Neural progenitor cell (in vitro differentiated cells): ENCODE results near the gene PRKAA1. TPM values are rescaled to one million over a fixed set of nuclear protein-coding genes. Genes with fewer than 3 reads are reported as not detected.

ENCODE experiments used
- DNase-seq: peaks from one replicate; pipeline ENCODE4 v3.0.0-alpha.2; 2016; ENCODE audit warnings: low spot score
- H2AFZ ChIP-seq: fragments of 200-600 bp; sonication (generic); replicated peaks from 2 replicates; pipeline ENCODE4 v1.6.1; 2016; ENCODE audit warnings: antibody characterized with exemption
- H3F3A ChIP-seq: fragments of 200-600 bp; sonication (generic); 2 replicates; pipeline ENCODE4 v1.6.1; 2016; ENCODE audit warnings: antibody characterized with exemption, low read depth
- H3K27ac ChIP-seq: fragments of 200-600 bp; sonication (generic); 2 replicates; pipeline ENCODE4 v1.5.1; 2016; ENCODE audit warnings: mild to moderate bottlenecking
- H3K27me3 ChIP-seq: fragments of 200-600 bp; sonication (generic); 2 replicates; pipeline ENCODE4 v1.6.1; 2016; ENCODE audit warnings: mild to moderate bottlenecking, moderate library complexity
- H3K36me3 ChIP-seq: fragments of 200-600 bp; sonication (generic); 2 replicates; pipeline ENCODE4 v1.5.1; 2016
- H3K4me1 ChIP-seq: fragments of 200-600 bp; sonication (generic); 2 replicates; pipeline ENCODE4 v1.6.1; 2016; ENCODE audit warnings: mixed run types
- H3K4me2 ChIP-seq: fragments of 200-600 bp; sonication (generic); 2 replicates; pipeline ENCODE4 v1.6.1; 2016
- H3K4me3 ChIP-seq: fragments of 200-600 bp; sonication (generic); 2 replicates; pipeline ENCODE4 v1.5.1; 2016
- H3K79me2 ChIP-seq: fragments of 200-600 bp; sonication (generic); 2 replicates; pipeline ENCODE4 v1.6.1; 2016; ENCODE audit warnings: low read depth
- H3K9ac ChIP-seq: fragments of 200-600 bp; sonication (generic); 2 replicates; pipeline ENCODE4 v1.6.1; 2016
- H3K9me3 ChIP-seq: fragments of 200-600 bp; sonication (generic); 2 replicates; pipeline ENCODE4 v1.5.1; 2016; ENCODE audit warnings: low read depth
- H4K20me1 ChIP-seq: fragments of 200-600 bp; sonication (generic); 2 replicates; pipeline ENCODE4 v1.6.1; 2016; ENCODE audit warnings: low read depth
- H3K27ac Mint-ChIP-seq: 3 replicates; pipeline ENCODE4 v1.8.0; 2021; ENCODE audit warnings: mixed read lengths
- H3K27me3 Mint-ChIP-seq: 2 replicates; pipeline ENCODE4 v1.8.0; 2022; ENCODE audit warnings: low read depth, mild to moderate bottlenecking, inconsistent platforms, moderate library complexity, mixed read lengths; ENCODE audit not compliant: insufficient read depth
- H3K36me3 Mint-ChIP-seq: 3 replicates; pipeline ENCODE4 v1.8.0; 2021; ENCODE audit warnings: mixed read lengths
- H3K4me1 Mint-ChIP-seq: 3 replicates; pipeline ENCODE4 v1.8.0; 2021; ENCODE audit warnings: mixed read lengths
- H3K4me3 Mint-ChIP-seq: 3 replicates; pipeline ENCODE4 v1.8.0; 2021; ENCODE audit warnings: mild to moderate bottlenecking, moderate library complexity, mixed read lengths
- H3K9me3 Mint-ChIP-seq: 3 replicates; pipeline ENCODE4 v1.8.0; 2020; ENCODE audit warnings: mixed read lengths
- EZH2 ChIP-seq: fragments of 200-600 bp; sonication (generic); IDR thresholded peaks from 2 replicates; pipeline ENCODE4 v1.6.1; 2017; ENCODE audit warnings: antibody characterized with exemption, mild to moderate bottlenecking, moderate library complexity
- EZH2phosphoT487 ChIP-seq: fragments of 200-600 bp; sonication (generic); IDR thresholded peaks from 2 replicates; pipeline ENCODE4 v1.6.1; 2017; ENCODE audit warnings: antibody characterized with exemption
- total RNA-seq: library from RNA; depleted of rRNA; stranded (reverse); fragments of >200 nt; gene quantifications from 2 replicates; pipeline ENCODE4 v1.2.3, GENCODE V29; 2015; ENCODE audit warnings: low replicate concordance
- TF ChIP-seq, protein P1 (sequence below): fragments of 200-600 bp; sonication (generic); IDR thresholded peaks from 2 replicates; pipeline ENCODE4 v1.5.1; 2017; ENCODE audit warnings: antibody characterized with exemption, mild to moderate bottlenecking

PRKAA1 gene
- total RNA-seq, 1 donor from 2014 or later = 58.5 TPM

DNA sequence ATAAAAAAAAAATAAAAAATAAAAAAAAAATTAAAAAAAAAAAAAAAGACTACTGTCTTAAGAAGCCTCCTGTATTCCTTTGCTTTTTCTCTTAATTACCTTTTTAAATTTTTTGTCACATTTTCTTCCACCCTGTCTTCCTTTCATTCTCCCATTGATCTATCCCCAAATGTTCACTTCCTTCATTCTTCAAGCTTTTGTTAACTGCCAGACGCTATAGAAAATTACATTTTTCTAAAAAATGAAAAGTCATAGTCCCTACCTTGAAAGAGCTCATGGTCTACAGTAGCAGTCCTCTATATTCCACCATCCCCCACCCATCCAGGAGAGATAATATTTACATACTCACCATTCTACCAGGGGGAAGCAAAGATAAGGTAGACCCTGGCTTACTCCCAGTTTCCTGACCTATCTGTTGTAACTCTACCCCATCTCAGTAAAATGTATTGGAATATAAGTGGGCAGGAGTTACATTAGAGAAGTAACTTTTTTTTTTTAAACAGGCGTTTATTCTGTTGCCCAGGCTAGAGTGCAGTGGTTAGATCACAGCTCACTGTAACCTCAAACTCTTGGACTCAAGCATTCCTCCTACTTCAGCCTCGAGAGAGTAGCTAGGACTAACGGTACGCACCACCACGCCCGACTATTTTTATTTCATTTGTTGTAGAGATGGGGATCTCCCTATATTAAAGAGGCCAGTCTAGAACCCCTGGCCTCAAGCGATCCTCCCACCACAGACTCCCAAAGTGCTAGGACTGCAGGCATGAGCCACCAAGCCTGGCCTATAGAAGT lies 3.8 kb upstream of the PRKAA1 start:
- H3K9me3 Mint-ChIP-seq = no peaks in the 10 kb centered on the region
- no peak overlapping the region for H2AFZ ChIP-seq
- H3K36me3 ChIP-seq = no peaks in the 10 kb centered on the region
- peak overlapping the region; percentile 20 for H3K4me2 ChIP-seq
- H3K27ac ChIP-seq = no peak overlapping the region
- H3K9me3 ChIP-seq = no peaks in the 10 kb centered on the region
- peaks cover 4% of the 10 kb centered on the region for H4K20me1 ChIP-seq
- H3K27ac Mint-ChIP-seq = no peak overlapping the region
- H3K79me2 ChIP-seq = peaks cover 7% of the 10 kb centered on the region
- H3K4me1 Mint-ChIP-seq = peaks cover 14% of the 10 kb centered on the region
- no peak overlapping the region for H3K4me3 ChIP-seq
- TF ChIP-seq EZH2 (no peak), EZH2phosphoT487 (no peak)
- TF ChIP-seq, protein P1, sequence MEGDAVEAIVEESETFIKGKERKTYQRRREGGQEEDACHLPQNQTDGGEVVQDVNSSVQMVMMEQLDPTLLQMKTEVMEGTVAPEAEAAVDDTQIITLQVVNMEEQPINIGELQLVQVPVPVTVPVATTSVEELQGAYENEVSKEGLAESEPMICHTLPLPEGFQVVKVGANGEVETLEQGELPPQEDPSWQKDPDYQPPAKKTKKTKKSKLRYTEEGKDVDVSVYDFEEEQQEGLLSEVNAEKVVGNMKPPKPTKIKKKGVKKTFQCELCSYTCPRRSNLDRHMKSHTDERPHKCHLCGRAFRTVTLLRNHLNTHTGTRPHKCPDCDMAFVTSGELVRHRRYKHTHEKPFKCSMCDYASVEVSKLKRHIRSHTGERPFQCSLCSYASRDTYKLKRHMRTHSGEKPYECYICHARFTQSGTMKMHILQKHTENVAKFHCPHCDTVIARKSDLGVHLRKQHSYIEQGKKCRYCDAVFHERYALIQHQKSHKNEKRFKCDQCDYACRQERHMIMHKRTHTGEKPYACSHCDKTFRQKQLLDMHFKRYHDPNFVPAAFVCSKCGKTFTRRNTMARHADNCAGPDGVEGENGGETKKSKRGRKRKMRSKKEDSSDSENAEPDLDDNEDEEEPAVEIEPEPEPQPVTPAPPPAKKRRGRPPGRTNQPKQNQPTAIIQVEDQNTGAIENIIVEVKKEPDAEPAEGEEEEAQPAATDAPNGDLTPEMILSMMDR = no peak
- peaks cover 12% of the 10 kb centered on the region for H3K4me1 ChIP-seq
- peaks cover 5% of the 10 kb centered on the region for H3K27me3 Mint-ChIP-seq
- H3K36me3 Mint-ChIP-seq = peaks cover 2% of the 10 kb centered on the region
- peaks cover 24% of the 10 kb centered on the region for H3F3A ChIP-seq
- H3K27me3 ChIP-seq = peaks cover 11% of the 10 kb centered on the region
- H3K9ac ChIP-seq = no peak overlapping the region
- DNase-seq = no peak
- peak overlapping the region; percentile 7 for H3K4me3 Mint-ChIP-seq

DNA sequence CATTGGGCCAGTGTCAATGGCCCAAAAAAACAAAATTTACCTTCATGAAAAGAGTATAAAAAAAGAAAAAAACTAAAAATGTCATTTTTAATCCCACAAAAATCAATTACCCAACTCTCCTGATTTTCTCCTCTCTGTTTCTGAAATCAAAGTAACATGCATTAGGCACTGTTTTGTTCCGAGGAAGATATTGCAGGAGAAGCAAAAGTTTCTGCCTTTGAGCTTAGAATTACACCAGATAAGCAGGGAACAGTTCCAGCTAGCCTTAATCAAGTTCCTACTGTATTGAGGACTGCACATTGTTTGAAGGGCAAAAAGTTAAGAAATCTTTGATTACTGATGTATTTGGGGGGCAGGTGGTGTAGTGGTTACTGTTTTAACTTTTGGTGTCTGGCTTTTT lies 1.1 kb upstream of the PRKAA1 start:
- peaks cover 17% of the 10 kb centered on the region for H3K4me1 ChIP-seq
- peaks cover 26% of the 10 kb centered on the region for H4K20me1 ChIP-seq
- Mint-ChIP-seq H3K4me3 (peak overlapping the region; percentile 90), H3K27ac (no peak overlapping the region), H3K9me3 (peaks cover 1% of the 10 kb centered on the region), H3K36me3 (peaks cover 15% of the 10 kb centered on the region), H3K4me1 (peaks cover 21% of the 10 kb centered on the region), H3K27me3 (peaks cover 5% of the 10 kb centered on the region)
- no peak overlapping the region for H3K27ac ChIP-seq
- H3K4me2 ChIP-seq = peak overlapping the region; percentile 93
- H3K36me3 ChIP-seq = no peaks in the 10 kb centered on the region
- no peak for TF ChIP-seq EZH2
- no peak for TF ChIP-seq EZH2phosphoT487
- TF ChIP-seq, protein P1 = no peak
- H2AFZ ChIP-seq = no peak overlapping the region
- H3F3A ChIP-seq = peaks cover 24% of the 10 kb centered on the region
- peak overlapping the region; percentile 81 for H3K4me3 ChIP-seq
- H3K9ac ChIP-seq = no peak overlapping the region
- peaks cover 11% of the 10 kb centered on the region for H3K27me3 ChIP-seq
- H3K9me3 ChIP-seq = no peaks in the 10 kb centered on the region
- DNase-seq = no peak
- peaks cover 34% of the 10 kb centered on the region for H3K79me2 ChIP-seq

DNA sequence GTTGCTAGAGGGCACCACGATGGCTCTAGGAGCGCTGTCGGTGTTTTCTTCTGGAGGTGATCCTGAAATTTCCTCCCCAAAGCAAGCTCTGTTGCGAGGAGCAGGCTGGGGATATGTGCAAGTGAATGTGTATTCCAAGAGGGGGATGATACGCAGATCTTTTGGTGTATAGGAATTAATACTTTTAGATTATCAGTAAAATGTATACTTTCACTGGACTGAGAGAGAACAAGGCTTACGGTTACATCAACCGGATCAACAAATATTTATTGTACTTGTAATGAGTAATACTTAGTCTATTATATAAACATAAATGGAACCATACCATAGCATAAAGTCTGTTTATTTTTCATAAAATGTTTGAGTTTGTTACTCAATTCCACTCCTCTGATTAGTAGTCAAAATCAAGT lies 632 bp upstream of the PRKAA1 start:
- H3K4me3 ChIP-seq = peak overlapping the region; percentile 81
- H3F3A ChIP-seq = peaks cover 24% of the 10 kb centered on the region
- Mint-ChIP-seq H3K36me3 (peaks cover 19% of the 10 kb centered on the region), H3K27ac (peak overlapping the region; percentile 99), H3K9me3 (peaks cover 4% of the 10 kb centered on the region), H3K27me3 (peaks cover 5% of the 10 kb centered on the region), H3K4me3 (peak overlapping the region; percentile 90), H3K4me1 (peaks cover 21% of the 10 kb centered on the region)
- peak overlapping the region; percentile 50 for H3K9ac ChIP-seq
- H3K36me3 ChIP-seq = no peaks in the 10 kb centered on the region
- TF ChIP-seq EZH2phosphoT487 (no peak), EZH2 (no peak)
- TF ChIP-seq, protein P1 = no peak
- no peaks in the 10 kb centered on the region for H3K9me3 ChIP-seq
- H3K79me2 ChIP-seq = peaks cover 38% of the 10 kb centered on the region
- H3K4me1 ChIP-seq = peaks cover 17% of the 10 kb centered on the region
- H3K27ac ChIP-seq = peak overlapping the region; percentile 75
- peak overlapping the region; percentile 98 for H2AFZ ChIP-seq
- H3K27me3 ChIP-seq = peaks cover 11% of the 10 kb centered on the region
- peak overlapping the region; percentile 93 for H3K4me2 ChIP-seq
- no peak for DNase-seq
- peaks cover 26% of the 10 kb centered on the region for H4K20me1 ChIP-seq
